Measurements from ENCODE around the gene ITFG1. TPM values are rescaled to one million over a fixed set of nuclear protein-coding genes. Genes with fewer than 3 reads are reported as not detected.

ITFG1 gene
- total and polyA plus RNA-seq, 11 donors = 13.0 to 102 (median 70.1) TPM

- Histone ChIP-seq H3K4me1 (no peaks in the 10 kb centered on the region), H3K9me3 (no peaks in the 10 kb centered on the region), H3K36me3 (no peaks in the 10 kb centered on the region), H3K27ac (no peak overlapping the region), H3K27me3 (no peaks in the 10 kb centered on the region), H3K4me3 (no peak overlapping the region)
- DNase-seq (no peak), ATAC-seq (no peak)
- TF ChIP-seq POLR2A (IDR thresholded peaks at IDR 0.05) = no peak
- TF ChIP-seq CTCF (IDR thresholded peaks at IDR 0.05) = no peak
- intact Hi-C loops (cut with DNase I) = no loop called here
These were observed 285.7 kb downstream of the ITFG1 start for GRCh38 chr16:47175152-47175551.

- no peaks in the 10 kb centered on the region for H3K27me3 ChIP-seq
- H3K27ac ChIP-seq = no peak overlapping the region
- no peak overlapping the region for H3K4me3 ChIP-seq
- TF ChIP-seq CTCF (IDR thresholded peaks at IDR 0.05) (peak in 3 of 12 donors; percentile 7 to 13 (median 11)), POLR2A (IDR thresholded peaks at IDR 0.05) (no peak)
- DNase-seq = no peak
- no peak for ATAC-seq
- peaks cover 0 to 42% (median 14%) of the 10 kb centered on the region in 9 donors for H3K36me3 ChIP-seq
- 91 to 94% (median 93%) methylated on average over 10 of the region's 10 CpGs for WGBS, 4 donors
- intact Hi-C loops (cut with DNase I) = no loop called here
- H3K4me1 ChIP-seq = no peaks in the 10 kb centered on the region
- H3K9me3 ChIP-seq = no peaks in the 10 kb centered on the region
These were observed 298.0 kb downstream of the ITFG1 start for GRCh38 chr16:47162670-47163420.

GRCh38 chr16:47161464-47161863 is 299.4 kb downstream of the ITFG1 start:
- intact Hi-C loops (cut with DNase I) = no loop called here
- Histone ChIP-seq H3K36me3 (peaks cover 0 to 56% (median 27%) of the 10 kb centered on the region in 9 donors), H3K4me3 (no peak overlapping the region), H3K9me3 (no peaks in the 10 kb centered on the region), H3K27ac (no peak overlapping the region), H3K4me1 (no peaks in the 10 kb centered on the region), H3K27me3 (no peaks in the 10 kb centered on the region)
- WGBS, 4 donors = 90 to 96% (median 95%) methylated on average over 4 of the region's 4 CpGs
- no peak for TF ChIP-seq CTCF (IDR thresholded peaks at IDR 0.05)
- no peak for TF ChIP-seq POLR2A (IDR thresholded peaks at IDR 0.05)
- ATAC-seq (no peak), DNase-seq (no peak)

GRCh38 chr16:47160422-47160821 is 300.4 kb downstream of the ITFG1 start:
- ATAC-seq = no peak
- TF ChIP-seq CTCF (IDR thresholded peaks at IDR 0.05) = no peak
- TF ChIP-seq POLR2A (IDR thresholded peaks at IDR 0.05) = no peak

More at GRCh38 chr16:47160422-47160821, 300.4 kb downstream of the ITFG1 start:
- intact Hi-C loops (cut with DNase I) = no loop called here
- Histone ChIP-seq H3K36me3 (peaks cover 0 to 60% (median 36%) of the 10 kb centered on the region in 9 donors), H3K4me3 (no peak overlapping the region), H3K27me3 (no peaks in the 10 kb centered on the region), H3K27ac (no peak overlapping the region), H3K9me3 (no peaks in the 10 kb centered on the region), H3K4me1 (no peaks in the 10 kb centered on the region)
- no peak for DNase-seq
- 92 to 96% (median 95%) methylated on average over 3 of the region's 3 CpGs for WGBS, 4 donors

All from heart left ventricle (tissue), 16 donors.